IPS-18c (cell line): ENCODE results near the gene ZSCAN5A.
A peak's percentile ranks its signal among the peaks of the same experiment; 100 is the strongest.
"Not testable (repeated sequence)": the region's sequence is repeated elsewhere in the genome, so short reads cannot be mapped to it uniquely, and the experiment has no call there.

ENCODE experiments used
- H3K4me3 ChIP-seq: 2 replicates; pipeline ENCODE4 v1.7.0; 2013; ENCODE audit warnings: low read depth, mild to moderate bottlenecking, low read length, moderate library complexity; ENCODE audit not compliant: insufficient read depth
- H3K9me3 ChIP-seq: one replicate; pipeline ENCODE4 v1.6.1; 2013; ENCODE audit warnings: mild to moderate bottlenecking, low read length, moderate library complexity; ENCODE audit not compliant: control insufficient read depth, insufficient read depth

The ZSCAN5A gene

DNA sequence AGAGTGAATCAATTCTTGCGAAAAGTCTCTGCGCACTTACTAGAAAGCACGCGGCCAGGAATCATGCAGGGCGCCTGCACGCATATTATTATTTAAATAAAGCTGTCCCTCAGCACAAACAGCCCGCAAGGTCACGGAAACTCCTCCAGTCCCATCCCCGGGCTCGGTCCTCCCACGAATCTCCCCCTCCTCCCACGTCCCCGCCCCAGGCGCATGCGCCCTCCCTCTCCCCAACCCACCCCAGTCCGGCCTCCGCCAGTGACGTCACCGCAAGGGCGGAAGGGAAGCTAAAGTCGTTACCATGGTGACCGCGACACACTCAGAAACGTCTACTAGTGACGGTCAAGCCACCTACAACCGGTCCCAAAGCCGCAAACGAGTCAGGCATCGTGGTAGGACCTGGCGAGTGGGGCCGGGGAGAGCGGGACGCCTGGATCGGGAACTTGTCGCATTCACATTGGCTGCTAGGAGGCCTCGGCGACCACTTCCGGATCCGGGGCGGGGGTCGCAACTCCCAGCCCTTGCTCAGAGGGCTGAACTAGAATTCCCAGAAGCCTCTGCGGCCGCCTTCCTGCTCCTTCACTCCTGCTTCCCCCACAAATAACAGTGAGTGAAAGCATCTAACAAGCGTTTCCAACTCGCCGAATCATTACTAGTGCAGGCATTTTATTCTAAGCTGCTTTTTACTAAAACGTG is at the start of gene ZSCAN5A:
ZSCAN5A (minus strand) TSS at position 459 of the 696 bp plus-strand sequence. CDS start 89,793 bp downstream, outside the sequence.
- peak within 1 kb of the TSS; percentile 66 for H3K4me3 ChIP-seq
- no peaks in the 10 kb centered on the region for H3K9me3 ChIP-seq

DNA sequence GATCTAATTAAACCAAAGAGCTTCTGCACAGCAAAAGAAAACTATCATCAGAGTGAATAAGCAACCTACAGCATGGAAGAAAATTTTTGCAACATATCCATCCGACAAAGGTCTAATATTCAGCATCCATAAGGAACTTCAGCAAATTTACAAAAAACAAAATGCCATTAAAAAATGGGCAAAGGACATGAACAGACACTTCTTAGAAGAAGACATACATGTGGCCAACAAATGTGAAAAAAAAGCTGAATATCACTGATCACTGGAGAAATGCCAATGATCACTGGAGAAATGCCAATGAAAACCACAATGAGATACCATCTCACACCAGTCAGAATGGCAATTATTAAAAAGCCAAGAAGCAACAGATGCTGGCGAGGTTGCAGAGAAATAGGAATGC is 46.2 kb upstream of the ZSCAN5A start:
- no peaks in the 10 kb centered on the region for H3K9me3 ChIP-seq

GRCh38 chr19:56356944-56357343 is 42.3 kb upstream of the ZSCAN5A start:
- no peak overlapping the region for H3K4me3 ChIP-seq
- H3K9me3 ChIP-seq: no peaks in the 10 kb centered on the region

More for the DNA sequence above, 46.2 kb upstream of the ZSCAN5A start:
- no peak overlapping the region for H3K4me3 ChIP-seq

DNA sequence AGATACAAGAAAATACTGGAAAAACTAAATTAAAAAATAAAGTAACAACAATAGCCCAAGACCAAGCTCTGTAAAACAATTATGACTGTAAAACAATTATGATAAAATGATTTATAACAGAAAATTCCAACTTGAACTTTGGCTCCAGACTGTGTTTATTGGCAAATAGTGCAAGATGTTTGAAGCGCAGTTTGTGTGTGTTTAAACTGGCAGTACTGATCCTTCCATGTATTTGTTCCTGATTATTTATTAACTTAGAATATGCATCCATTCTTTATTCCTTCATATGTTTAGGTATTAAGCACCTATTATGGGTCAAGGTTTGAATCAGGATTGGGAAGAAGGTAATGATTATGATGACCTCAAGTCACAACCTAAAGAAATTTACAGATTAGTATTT is 40.9 kb upstream of the ZSCAN5A start:
- H3K4me3 ChIP-seq: no peak overlapping the region
- H3K9me3 ChIP-seq: no peaks in the 10 kb centered on the region

DNA sequence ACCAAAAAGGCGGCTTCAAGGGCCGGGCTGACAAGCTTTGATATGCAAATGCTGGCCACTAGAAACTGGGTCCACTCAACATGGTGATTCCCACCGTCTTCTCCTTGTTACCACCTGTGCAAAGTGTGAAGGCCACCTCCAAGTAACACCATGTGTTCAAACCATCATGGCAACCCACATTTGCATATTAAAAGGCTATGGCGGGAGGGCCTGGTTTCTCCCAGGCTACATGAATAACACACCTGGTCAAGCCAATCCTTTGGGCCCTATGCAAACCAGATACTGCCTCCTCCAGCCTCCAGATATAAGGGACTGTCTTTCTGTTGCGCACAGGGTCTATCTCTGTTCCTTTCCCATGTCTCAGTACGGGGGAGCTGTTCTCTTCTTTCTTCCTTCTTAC is 36.6 kb upstream of the ZSCAN5A start:
- no peaks in the 10 kb centered on the region for H3K9me3 ChIP-seq
- no peak overlapping the region for H3K4me3 ChIP-seq

DNA sequence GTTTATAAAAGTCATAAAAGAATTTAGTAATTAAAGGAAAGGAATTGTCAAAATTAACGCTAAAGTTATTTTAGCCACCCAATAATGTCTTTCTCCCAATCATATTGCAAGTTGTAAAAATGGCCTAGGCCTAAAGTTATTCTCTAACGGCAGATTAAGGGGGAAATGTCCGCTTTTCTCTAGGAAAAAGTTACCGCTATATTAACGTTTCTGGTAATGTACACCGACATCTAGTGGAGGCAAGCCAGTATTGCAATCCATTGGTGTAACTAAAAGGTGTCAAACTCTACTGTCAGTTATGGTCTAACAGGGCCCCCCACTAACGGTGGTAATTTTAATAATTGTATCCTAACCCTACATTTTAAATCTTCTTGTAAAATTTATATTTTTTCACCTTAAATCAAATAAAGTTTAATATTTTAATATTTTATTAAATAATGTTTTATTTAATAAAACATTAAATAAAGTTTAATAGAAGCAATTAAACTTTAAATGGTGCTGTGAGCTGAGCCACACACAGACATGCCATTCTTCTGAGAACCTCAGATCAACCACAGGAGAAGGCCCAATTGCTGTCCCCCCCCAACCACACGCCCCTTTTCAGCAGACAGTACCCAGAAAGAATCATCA is 35.9 kb upstream of the ZSCAN5A start:
- no peak overlapping the region for H3K4me3 ChIP-seq
- no peaks in the 10 kb centered on the region for H3K9me3 ChIP-seq

DNA sequence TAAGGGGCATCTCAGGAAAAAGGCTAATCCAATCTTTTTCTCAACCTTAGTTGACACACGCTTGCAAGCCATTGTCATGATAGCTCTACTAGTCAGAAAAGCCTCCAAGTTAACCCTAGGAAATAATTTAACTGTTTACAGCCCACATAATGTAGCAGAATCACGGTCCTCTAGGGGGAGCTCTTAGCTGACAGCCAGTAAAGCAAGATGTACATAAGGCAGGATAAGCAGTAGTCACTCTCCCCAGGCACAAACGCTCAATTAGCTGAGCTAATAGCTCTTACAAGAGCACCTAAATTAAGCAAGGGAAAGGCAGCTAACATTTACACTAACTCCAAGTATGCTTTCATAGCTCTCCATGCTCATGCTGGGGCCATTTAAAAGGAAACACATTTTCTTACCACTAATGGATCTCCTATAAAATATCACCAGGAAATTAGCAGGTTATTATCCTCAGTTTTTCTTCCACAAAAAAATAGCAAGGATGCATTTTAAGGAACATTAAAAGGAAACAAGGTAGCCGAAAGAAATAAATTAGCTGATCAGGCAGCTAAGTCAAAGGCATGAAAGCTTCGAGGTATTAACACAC is 33.7 kb upstream of the ZSCAN5A start:
- H3K4me3 ChIP-seq: no peak overlapping the region
- H3K9me3 ChIP-seq: peaks cover 2% of the 10 kb centered on the region

DNA sequence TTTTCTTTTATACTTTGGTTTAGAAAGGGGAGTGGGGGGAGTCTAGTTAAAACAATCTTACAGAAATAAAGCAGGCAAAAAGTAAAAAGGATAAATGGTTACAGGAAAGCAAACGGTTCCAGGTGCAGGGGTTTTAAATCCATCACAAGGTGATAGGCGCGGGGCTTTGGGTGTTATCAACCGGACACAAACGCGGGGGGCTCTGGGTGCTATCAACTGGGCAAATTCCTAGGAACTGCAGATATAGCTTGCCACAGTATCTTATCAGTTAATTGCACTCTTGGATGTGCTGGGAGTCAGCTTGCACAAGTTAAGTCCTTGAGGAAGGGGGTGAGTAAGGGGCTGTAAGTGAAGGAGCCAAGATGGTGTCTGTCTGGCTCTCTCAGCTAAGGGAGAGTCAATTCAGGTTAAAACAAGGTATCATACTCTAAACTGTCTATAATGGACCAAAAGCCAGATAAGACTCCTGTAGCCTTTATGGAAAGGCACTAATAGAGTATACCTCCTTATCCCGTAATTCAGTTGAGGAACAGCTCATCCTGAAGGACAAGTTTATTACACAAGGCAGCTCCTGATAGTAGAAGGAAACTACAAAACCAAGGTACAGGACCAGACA is 32.6 kb upstream of the ZSCAN5A start:
- Histone ChIP-seq H3K4me3 (no peak overlapping the region), H3K9me3 (peaks cover 9% of the 10 kb centered on the region)

DNA sequence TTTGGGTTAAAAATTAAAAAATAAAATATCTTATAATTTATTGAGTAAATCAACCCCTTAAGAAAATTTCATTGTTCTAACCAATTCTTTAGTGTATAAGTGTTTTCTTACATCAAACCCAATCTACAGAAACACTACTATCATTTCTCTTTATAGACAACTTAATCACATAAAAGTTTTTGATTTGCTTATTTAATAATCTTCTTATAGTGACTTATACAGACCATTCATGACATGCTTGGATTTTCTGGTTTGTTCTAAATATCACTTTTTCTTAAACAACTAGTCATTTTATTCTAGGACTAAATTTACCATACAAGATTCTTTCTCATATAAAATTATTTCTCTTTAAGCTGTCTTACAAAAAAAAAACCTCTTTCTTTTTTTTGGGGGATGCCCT is 27.3 kb upstream of the ZSCAN5A start:
- Histone ChIP-seq H3K4me3 (no peak overlapping the region), H3K9me3 (peaks cover 11% of the 10 kb centered on the region)

DNA sequence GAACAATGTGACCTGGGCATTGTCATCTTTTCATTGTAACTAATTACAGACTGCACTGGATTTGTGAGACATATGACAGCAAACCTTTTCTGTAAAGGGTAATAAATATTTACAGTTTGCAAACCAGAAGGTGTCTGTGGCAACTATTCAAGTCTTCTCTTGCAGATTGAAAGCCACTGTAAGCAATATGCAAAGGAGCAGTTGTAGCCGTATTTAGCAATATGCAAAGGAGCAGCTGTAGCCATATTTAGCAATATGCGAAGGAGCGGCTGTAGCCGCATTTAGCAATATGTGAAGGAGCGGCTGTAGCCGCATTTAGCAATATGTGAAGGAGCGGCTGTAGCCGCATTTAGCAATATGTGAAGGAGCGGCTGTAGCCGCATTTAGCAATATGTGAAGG is 24.4 kb upstream of the ZSCAN5A start:
- not testable (repeated sequence) for H3K4me3 ChIP-seq
- peaks cover 11% of the 10 kb centered on the region for H3K9me3 ChIP-seq

- H3K4me3 ChIP-seq, H3K9me3 ChIP-seq: not testable (repeated sequence)
These were observed 22.4 kb upstream of the ZSCAN5A start for GRCh38 chr19:56337077-56337476.

DNA sequence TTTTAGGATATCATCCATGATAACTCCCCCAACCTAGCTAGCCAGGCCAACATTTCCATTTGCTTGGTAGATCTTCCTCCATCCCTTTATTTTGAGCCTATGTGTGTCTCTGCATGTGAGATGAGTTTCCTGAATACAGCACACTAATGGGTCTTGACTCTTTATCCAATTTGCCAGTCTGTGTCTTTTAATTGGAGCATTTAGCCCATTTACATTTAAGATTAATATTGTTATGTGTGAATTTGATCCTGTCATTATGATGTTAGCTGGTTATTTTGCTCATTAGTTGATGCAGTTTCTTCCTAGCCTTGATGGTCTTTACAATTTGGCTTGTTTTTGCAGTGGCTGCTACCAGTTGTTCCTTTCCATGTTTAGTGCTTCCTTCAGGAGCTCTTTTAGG is 20.7 kb upstream of the ZSCAN5A start:
- not testable (repeated sequence) for H3K4me3 ChIP-seq, H3K9me3 ChIP-seq

GRCh38 chr19:56333506-56333905 is 18.9 kb upstream of the ZSCAN5A start:
- Histone ChIP-seq H3K9me3 (peaks cover 5% of the 10 kb centered on the region), H3K4me3 (no peak overlapping the region)

DNA sequence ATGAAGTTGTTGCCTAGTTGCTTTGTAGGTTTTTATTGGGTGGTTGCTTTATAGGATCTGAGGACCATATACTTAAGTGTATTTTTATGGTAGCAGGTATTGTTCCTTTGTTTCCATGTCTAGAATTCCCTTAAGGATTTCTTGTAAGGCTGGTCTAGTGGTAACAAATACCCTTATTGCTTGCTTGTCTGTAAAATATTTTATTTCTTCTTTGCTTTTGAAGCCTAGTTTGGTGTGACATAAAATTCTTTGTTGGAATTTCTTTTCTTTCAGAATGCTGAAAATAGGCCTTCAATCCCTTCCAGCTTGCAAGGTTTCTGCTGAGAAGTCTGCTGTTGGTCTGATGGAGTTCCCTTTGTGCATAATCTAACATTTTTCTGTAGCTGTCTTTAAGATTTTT is 18.1 kb upstream of the ZSCAN5A start:
- H3K4me3 ChIP-seq: no peak overlapping the region

DNA sequence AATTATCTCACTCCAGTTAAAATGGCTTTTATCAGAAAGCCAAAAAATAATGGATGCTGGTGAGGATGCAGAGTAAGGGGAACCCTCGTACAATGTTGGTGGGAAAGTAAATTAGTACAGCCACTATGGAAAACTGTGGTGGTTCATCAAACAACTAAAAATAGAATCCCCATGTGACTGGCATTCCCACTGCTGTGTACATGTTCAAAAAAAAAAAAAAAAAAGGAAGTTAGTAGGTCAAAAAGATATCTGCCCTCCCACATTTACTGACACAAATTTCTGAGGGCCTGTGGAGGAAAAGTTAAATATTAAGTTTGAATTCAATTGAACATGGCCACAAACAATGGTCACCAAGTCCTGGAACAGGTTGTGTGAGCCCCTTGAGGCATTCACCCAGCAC is 9.8 kb upstream of the ZSCAN5A start:
- H3K9me3 ChIP-seq: peaks cover 2% of the 10 kb centered on the region
- no peak overlapping the region for H3K4me3 ChIP-seq

More for the DNA sequence above, 18.1 kb upstream of the ZSCAN5A start:
- H3K9me3 ChIP-seq: peaks cover 5% of the 10 kb centered on the region

GRCh38 chr19:56321989-56322440 is 7.4 kb upstream of the ZSCAN5A start:
- H3K4me3 ChIP-seq: no peak overlapping the region
- H3K9me3 ChIP-seq: peaks cover 2% of the 10 kb centered on the region

- Histone ChIP-seq H3K4me3 (no peak overlapping the region), H3K9me3 (peaks cover 2% of the 10 kb centered on the region)
These were observed 6.8 kb upstream of the ZSCAN5A start for GRCh38 chr19:56321254-56321988.
